Spinal cord (tissue), 10 donors: Measurements from ENCODE around the gene PRDM2. TPM values are rescaled to one million over a fixed set of nuclear protein-coding genes. Genes with fewer than 3 reads are reported as not detected.
"Not testable (repeated sequence)": the region's sequence is repeated elsewhere in the genome, so short reads cannot be mapped to it uniquely, and the experiment has no call there.

ENCODE experiments used
- DNase-seq, 6 donors: peaks; one replicate each; pipeline versions ENCODE4 v3.0.0 to v3.0.0-alpha.2; 2013 to 2015; ENCODE audit warnings: low spot score in 6 of 6, low read depth in 4 of 6
- H3K27ac ChIP-seq: one replicate; pipeline ENCODE4 v1.5.1; 2013; ENCODE audit warnings: low read depth, low read length, control low read depth
- H3K27me3 ChIP-seq: one replicate; pipeline ENCODE4 v1.6.1; 2013; ENCODE audit warnings: low read length; ENCODE audit not compliant: control insufficient read depth, insufficient read depth
- H3K36me3 ChIP-seq: one replicate; pipeline ENCODE4 v1.6.1; 2013; ENCODE audit warnings: low read length; ENCODE audit not compliant: control insufficient read depth, insufficient read depth
- H3K4me1 ChIP-seq: one replicate; pipeline ENCODE4 v1.6.1; 2013; ENCODE audit warnings: low read length; ENCODE audit not compliant: control insufficient read depth, insufficient read depth
- H3K4me3 ChIP-seq: one replicate; pipeline ENCODE4 v1.5.1; 2013; ENCODE audit warnings: low read depth, low read length, control low read depth
- H3K9me3 ChIP-seq: one replicate; pipeline ENCODE4 v1.6.1; 2013; ENCODE audit warnings: low read length; ENCODE audit not compliant: control insufficient read depth, insufficient read depth
- WGBS: methylation state at CpG from one replicate; pipeline ENCODE4 v1.1.5; 2013; ENCODE audit warnings: missing lambda C conversion rate; ENCODE audit not compliant: insufficient coverage; 5-methylcytosine and 5-hydroxymethylcytosine counted together
- polyA plus RNA-seq, 2 donors: library from polyadenylated mRNA; unstranded; fragments of 120-200 nt; gene quantifications; one replicate each; pipeline ENCODE4 v1.2.1, GENCODE V29; 2013; ENCODE audit not compliant: insufficient read length in 2 of 2
- total RNA-seq, 2 donors: library from RNA; depleted of rRNA in 1 of 2; stranded (reverse); fragments of 120-200 nt in 1 of 2; fragments of >200 nt in 1 of 2; gene quantifications; one replicate each; pipeline versions ENCODE4 v1.2.3 to v1.2.4, GENCODE V29; 2013 to 2014
- donor health status: healthy.

Gene PRDM2
- total and polyA plus RNA-seq, 4 donors = 23.1 to 56.3 (median 47.9) TPM

DNA sequence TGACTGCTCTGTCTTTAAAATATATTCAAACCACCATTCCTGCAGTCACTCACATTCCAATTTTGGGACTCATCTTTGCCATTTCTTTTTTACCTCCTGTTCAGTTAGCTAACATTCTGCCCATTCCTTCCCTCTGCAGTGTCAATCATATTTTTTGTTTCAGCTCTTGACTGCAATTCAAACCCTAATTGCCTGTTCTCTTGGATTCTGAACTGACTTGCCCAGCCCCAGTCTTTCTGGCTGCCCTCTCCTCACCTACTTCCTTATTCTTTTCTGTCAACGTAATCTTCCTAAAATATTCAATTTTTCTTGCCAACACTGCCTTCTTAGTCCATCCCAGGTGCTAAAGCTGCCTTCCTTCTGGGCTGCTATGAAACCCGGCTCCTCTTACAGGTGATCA, 6.1 kb downstream of the PRDM2 start:
- no peak for DNase-seq
- 92% methylated on average over 1 of the region's 2 CpGs for WGBS

DNA sequence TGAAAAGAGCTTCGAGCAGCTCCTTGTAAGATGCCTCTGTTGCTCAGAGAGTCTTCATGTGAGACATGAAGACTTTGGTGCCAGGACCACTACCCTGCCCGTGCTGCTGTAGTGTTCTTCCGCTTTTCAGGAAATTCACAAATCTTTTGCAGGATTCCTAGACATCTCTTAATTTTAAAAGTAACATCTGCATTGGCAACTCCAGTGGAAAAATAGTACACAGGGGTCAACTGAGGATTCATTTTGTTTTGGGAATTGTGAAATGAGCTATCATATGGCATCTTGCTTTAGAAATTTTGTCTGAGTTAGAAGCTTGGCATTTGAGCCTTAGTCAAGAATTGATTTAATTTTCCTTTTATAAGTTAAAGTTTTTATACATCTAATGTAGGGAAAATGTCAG, 7.2 kb downstream of the PRDM2 start:
- WGBS = 90% methylated on average over 2 of the region's 3 CpGs
- no peaks in the 10 kb centered on the region for H3K36me3 ChIP-seq
- no peaks in the 10 kb centered on the region for H3K4me1 ChIP-seq
- no peak overlapping the region for H3K4me3 ChIP-seq
- DNase-seq = no peak
- H3K9me3 ChIP-seq = no peaks in the 10 kb centered on the region
- no peaks in the 10 kb centered on the region for H3K27me3 ChIP-seq
- no peak overlapping the region for H3K27ac ChIP-seq

More for the DNA sequence above, 6.1 kb downstream of the PRDM2 start:
- Histone ChIP-seq H3K4me3 (no peak overlapping the region), H3K36me3 (no peaks in the 10 kb centered on the region), H3K27me3 (no peaks in the 10 kb centered on the region), H3K9me3 (no peaks in the 10 kb centered on the region), H3K4me1 (no peaks in the 10 kb centered on the region), H3K27ac (no peak overlapping the region)

DNA sequence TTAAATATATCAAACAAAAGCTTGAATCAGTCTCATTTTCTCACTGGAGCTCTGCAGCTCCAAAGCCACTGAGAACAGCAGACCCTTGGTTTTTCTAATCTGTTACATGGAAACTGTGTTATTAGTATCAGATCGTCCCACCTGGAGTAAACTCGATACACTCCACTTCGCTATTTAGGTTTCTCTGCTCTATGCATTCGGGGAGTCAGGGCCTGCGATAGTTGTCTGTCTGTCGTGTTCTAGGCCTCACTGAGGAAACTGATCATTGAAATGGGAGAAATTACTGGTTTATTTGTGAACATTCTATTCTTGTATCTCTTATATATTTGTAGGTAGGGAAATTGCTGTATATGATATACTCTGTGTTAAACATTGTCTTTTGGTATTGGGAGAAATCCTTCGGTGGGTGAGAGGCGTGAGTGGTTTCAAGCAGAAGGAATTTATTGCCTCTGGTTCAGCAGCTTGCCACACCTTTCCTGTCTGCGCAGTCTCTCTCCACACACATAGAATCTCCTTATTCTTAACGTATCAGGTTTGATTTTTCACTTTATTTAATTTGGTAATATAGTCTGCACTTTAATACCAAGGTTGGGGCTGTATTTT, 8.5 kb downstream of the PRDM2 start:
- Histone ChIP-seq H3K36me3 (no peaks in the 10 kb centered on the region), H3K9me3 (no peaks in the 10 kb centered on the region), H3K4me3 (no peak overlapping the region), H3K27ac (no peak overlapping the region), H3K27me3 (no peaks in the 10 kb centered on the region), H3K4me1 (no peaks in the 10 kb centered on the region)
- DNase-seq = peak in 1 of 6 donors; percentile 14
- no CpG with 5 or more reads among the region's 10 CpGs for WGBS

DNA sequence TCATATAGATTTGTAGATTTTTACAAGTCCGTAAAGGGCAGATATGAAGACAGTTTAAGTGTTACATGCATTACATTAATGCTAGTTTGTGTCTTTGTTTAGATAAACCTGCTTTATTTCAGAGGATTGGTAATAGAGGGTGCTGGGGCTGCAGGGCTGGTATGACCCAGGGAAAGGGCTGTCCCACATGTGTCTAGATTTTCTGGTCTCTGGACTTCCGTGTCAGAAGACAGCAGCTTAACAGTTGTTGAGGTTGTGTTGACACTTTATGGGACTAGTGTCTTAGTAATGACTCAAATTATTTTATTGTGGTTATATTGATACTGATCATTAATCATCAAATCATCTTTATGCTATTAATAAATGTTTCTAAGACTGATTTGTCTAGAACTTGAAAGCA, 10.1 kb downstream of the PRDM2 start:
- DNase-seq = no peak

DNA sequence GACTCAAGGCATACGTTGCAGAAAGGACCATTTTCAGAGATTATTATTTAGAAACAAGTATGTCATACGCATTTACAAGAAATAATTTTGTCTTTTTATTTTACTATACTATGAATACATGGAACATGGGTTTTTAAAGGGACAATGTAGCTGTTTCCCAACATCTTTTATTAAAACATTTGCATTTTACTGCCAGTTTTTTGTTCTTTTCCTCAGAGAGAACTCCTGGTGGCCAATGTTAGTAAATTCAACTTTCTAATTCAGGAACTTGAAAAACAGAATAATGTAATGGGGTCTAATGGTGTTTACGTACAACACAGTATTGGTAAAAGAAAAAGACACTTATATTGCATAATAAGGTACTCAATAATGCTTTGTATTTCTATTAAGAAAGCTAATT, 14.9 kb downstream of the PRDM2 start:
- Histone ChIP-seq H3K4me3 (no peak overlapping the region), H3K27ac (no peak overlapping the region), H3K9me3 (no peaks in the 10 kb centered on the region), H3K27me3 (no peaks in the 10 kb centered on the region), H3K4me1 (no peaks in the 10 kb centered on the region), H3K36me3 (no peaks in the 10 kb centered on the region)
- peak in 1 of 6 donors; percentile 5 for DNase-seq
- no CpG with 5 or more reads among the region's 3 CpGs for WGBS

More for the DNA sequence above, 10.1 kb downstream of the PRDM2 start:
- no peak overlapping the region for H3K27ac ChIP-seq
- no peaks in the 10 kb centered on the region for H3K9me3 ChIP-seq
- no peaks in the 10 kb centered on the region for H3K27me3 ChIP-seq
- no peak overlapping the region for H3K4me3 ChIP-seq
- no CpG with 5 or more reads among the region's 2 CpGs for WGBS
- no peaks in the 10 kb centered on the region for H3K36me3 ChIP-seq
- H3K4me1 ChIP-seq = no peaks in the 10 kb centered on the region

DNA sequence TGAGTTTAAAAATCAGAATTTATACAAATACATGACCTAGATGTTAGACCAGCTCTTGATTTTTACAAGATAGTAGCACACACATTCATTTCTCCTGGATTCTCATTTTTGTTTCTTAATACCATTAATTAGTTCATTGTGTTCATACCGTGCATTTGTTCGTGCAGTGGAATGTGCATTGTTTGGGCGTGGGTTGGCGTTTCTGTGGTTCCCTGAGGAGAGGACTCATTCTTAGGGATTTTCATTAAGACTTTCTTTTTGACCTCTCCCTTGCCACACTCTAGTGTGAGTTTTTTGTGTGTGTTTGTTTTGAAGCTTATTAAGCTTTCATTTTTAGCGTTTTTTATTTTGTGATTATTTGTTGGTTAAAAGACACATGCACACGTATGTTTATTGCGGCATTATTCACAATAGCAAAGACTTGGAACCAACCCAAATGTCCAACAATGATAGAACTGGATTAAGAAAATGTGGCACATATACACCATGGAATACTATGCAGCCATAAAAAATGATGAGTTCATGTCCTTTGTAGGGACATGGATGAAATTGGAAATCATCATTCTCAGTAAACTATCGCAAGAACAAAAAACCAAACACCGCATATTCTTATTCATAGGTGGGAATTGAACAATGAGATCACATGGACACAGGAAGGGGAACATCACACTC, 15.8 kb downstream of the PRDM2 start:
- not testable (repeated sequence) for H3K27me3 ChIP-seq, H3K4me3 ChIP-seq, DNase-seq, H3K27ac ChIP-seq, H3K4me1 ChIP-seq, H3K9me3 ChIP-seq, H3K36me3 ChIP-seq
- WGBS = no CpG with 5 or more reads among the region's 9 CpGs

DNA sequence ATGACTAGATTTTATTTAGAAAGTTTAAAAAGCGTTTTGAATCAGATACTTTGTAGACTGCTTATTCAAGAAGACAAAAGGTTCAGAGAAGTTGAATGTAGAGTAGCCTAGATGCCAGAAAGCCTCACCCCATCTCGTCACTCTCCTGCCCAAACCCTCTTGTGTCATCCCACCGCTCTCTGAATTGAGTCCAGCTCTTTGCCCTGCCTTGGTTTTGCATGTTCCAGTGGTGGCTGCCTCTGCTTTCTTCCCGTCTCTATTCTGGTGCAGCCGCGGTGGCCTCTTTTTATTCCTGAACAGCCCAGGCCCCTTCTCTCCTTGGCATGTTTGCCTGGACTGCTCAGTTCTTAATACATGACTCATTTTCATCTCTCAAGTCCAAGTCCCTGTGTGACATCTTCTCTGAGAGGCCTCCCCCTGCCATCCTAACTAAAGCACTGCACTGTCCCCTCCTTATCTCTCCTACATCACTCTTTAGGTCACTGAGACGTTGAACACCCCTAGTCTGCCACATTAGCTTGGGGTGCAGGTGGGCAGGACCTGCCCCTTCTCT, 22.9 kb downstream of the PRDM2 start:
- H3K36me3 ChIP-seq = no peaks in the 10 kb centered on the region
- WGBS = 90% methylated on average over 6 of the region's 7 CpGs
- H3K4me3 ChIP-seq = no peak overlapping the region
- no peaks in the 10 kb centered on the region for H3K27me3 ChIP-seq
- no peak for DNase-seq
- no peaks in the 10 kb centered on the region for H3K4me1 ChIP-seq
- no peaks in the 10 kb centered on the region for H3K9me3 ChIP-seq
- H3K27ac ChIP-seq = no peak overlapping the region

DNA sequence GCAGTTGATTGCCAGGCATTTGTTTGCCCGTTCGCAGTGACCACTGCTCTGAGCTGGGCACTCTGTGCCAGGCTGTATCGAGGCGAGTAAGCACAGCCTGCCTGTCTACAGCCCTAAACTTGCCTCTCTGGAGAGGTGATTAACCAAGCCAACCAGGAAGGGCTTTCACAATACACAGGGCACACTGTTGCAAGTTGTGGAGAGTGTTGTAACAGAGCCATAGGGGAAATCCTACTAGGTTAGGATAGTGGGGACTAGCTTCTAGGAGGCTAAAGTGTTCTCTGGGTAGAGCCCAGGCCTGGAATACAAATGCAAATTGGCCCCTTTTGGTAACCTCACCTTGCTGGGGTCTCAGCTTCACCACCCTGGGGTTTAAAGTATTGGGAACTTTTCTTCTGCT, 23.8 kb downstream of the PRDM2 start:
- no peak overlapping the region for H3K4me3 ChIP-seq
- WGBS = 94% methylated on average over 4 of the region's 4 CpGs
- H3K4me1 ChIP-seq = no peaks in the 10 kb centered on the region
- H3K9me3 ChIP-seq = no peaks in the 10 kb centered on the region
- H3K36me3 ChIP-seq = no peaks in the 10 kb centered on the region
- H3K27me3 ChIP-seq = no peaks in the 10 kb centered on the region
- H3K27ac ChIP-seq = no peak overlapping the region
- no peak for DNase-seq

DNA sequence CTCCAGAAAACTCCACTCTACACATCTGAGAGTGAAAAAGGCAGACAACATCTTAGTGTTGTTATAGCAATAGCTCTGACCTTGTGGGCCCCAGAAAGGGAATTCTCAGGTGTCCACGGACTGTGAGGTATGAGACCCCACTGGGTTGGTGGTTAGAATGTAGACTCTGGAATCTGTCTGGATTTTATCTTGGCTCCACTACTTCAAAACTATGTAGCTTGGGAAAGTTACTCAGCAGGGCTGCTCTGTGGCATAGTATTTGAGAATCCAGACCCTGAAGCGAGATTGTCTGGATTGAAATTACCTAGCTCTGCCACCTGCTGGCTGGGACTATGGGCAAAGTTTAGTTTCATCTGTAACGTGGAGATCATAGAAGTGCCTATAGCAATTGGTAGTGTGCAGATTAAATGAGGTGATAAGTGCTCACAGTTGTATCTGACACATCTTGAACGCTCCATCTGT, 25.8 kb downstream of the PRDM2 start:
- Histone ChIP-seq H3K27ac (no peak overlapping the region), H3K4me1 (no peaks in the 10 kb centered on the region), H3K4me3 (no peak overlapping the region), H3K27me3 (no peaks in the 10 kb centered on the region), H3K36me3 (no peaks in the 10 kb centered on the region), H3K9me3 (no peaks in the 10 kb centered on the region)
- 75% methylated on average over 3 of the region's 4 CpGs for WGBS
- DNase-seq = peak in 2 of 6 donors; percentile 30 to 50
